Brain microvascular endothelial cell (primary cell): ENCODE measurements around the gene SMG6.

Experiments
- DNase-seq: peaks from one replicate; pipeline ENCODE4 v3.0.0-alpha.2; 2020
- H3K27ac ChIP-seq: fragments of 250-450 bp; sonication (Bioruptor Pico); 2 replicates; pipeline ENCODE4 v1.5.1; 2020; ENCODE audit warnings: mild to moderate bottlenecking, moderate library complexity
- H3K27me3 ChIP-seq: fragments of 250-450 bp; sonication (Bioruptor Pico); replicated peaks from 2 replicates; pipeline ENCODE4 v1.5.1; 2020; ENCODE audit warnings: mild to moderate bottlenecking
- H3K36me3 ChIP-seq: fragments of 250-450 bp; sonication (Bioruptor Pico); replicated peaks from 2 replicates; pipeline ENCODE4 v1.5.1; 2020; ENCODE audit warnings: mild to moderate bottlenecking
- H3K4me3 ChIP-seq: 2 replicates; pipeline ENCODE4 v1.5.1; 2011; ENCODE audit warnings: low read depth, mild to moderate bottlenecking, control low read depth, low read length, moderate library complexity
- in situ Hi-C: cut with HindIII; loops from 2 replicates; pipeline ENCODE4 v1.10.0; 2017; ENCODE audit warnings: low sequenced_read_pairs, low pct_ligation_motif_present
- TF ChIP-seq, protein P1 (sequence below): IDR thresholded peaks from 2 replicates; pipeline ENCODE4 v1.5.1; 2011; ENCODE audit warnings: low read depth, mild to moderate bottlenecking, moderate library complexity, low read length, control low read depth, inconsistent platforms; ENCODE audit errors: missing control alignments

Gene SMG6

DNA sequence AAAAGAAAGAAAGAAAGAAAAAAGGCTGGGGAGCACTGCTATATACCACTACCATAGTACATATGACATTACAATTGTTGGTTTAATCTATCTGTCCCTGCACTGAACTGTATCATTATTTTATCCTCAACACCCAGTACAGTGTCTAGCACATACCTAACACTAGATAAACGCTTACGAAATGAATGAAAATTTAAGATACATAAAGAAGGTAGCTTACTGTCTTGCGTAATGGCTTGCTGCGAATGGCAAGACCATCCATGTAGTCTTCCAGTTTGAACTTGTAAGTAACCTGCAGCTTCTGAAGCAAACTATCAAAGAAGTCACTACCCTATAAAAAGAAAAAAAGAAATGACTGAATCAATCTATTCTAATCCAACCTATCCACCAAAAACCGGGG, 6.6 kb downstream of the SMG6 start:
- TF ChIP-seq, protein P1, sequence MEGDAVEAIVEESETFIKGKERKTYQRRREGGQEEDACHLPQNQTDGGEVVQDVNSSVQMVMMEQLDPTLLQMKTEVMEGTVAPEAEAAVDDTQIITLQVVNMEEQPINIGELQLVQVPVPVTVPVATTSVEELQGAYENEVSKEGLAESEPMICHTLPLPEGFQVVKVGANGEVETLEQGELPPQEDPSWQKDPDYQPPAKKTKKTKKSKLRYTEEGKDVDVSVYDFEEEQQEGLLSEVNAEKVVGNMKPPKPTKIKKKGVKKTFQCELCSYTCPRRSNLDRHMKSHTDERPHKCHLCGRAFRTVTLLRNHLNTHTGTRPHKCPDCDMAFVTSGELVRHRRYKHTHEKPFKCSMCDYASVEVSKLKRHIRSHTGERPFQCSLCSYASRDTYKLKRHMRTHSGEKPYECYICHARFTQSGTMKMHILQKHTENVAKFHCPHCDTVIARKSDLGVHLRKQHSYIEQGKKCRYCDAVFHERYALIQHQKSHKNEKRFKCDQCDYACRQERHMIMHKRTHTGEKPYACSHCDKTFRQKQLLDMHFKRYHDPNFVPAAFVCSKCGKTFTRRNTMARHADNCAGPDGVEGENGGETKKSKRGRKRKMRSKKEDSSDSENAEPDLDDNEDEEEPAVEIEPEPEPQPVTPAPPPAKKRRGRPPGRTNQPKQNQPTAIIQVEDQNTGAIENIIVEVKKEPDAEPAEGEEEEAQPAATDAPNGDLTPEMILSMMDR: no peak
- H3K4me3 ChIP-seq: no peak overlapping the region
- no peaks in the 10 kb centered on the region for H3K27me3 ChIP-seq
- no peak overlapping the region for H3K27ac ChIP-seq
- in situ Hi-C loops: no loop called here
- H3K36me3 ChIP-seq: peaks cover 37% of the 10 kb centered on the region
- no peak for DNase-seq

DNA sequence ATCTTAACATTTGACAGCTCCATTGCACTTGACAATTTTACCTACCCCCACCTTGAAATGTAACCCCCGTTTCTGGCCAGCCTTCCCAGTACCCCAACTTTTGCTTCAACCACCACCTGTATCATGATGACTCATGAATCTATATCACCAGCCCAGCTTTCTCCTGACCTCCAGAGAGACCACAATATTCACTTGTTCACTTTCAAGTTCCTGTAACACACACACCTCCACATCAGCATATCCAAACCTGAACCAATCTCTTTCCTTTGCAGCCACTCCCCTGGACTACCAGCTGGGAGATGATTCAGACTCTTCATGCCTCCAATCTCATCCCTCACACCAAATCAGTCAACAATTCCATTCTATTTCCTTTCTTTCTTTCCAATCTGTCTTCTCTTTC, 8.0 kb downstream of the SMG6 start:
- in situ Hi-C loops: no loop called here
- Histone ChIP-seq H3K4me3 (no peak overlapping the region), H3K36me3 (peaks cover 40% of the 10 kb centered on the region), H3K27me3 (no peaks in the 10 kb centered on the region), H3K27ac (no peak overlapping the region)
- TF ChIP-seq, protein P1: no peak
- DNase-seq: no peak

DNA sequence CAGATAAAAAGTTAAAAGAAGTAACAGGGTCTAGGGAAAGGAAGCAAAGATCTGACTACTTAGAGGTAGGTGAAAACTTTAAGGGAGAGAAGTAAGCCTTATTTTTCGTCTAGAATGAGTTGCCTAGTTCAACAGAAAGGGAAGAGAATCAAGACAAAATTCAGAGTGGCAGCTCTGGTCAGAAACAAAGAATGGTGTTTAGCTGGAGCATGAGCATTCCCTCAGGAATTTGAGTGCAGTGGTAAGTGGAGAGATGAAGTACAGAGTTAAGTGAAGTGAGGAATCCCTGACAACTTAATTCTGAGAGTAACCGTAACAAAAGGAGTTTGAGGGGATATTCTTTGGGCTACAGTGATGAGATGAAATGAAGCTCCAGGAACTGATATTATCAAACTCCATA, 11.5 kb downstream of the SMG6 start:
- in situ Hi-C loops: no loop called here
- no peak overlapping the region for H3K4me3 ChIP-seq
- H3K27me3 ChIP-seq: no peaks in the 10 kb centered on the region
- TF ChIP-seq, protein P1: no peak
- no peak overlapping the region for H3K27ac ChIP-seq
- peak; percentile 16 for DNase-seq
- H3K36me3 ChIP-seq: peaks cover 39% of the 10 kb centered on the region

DNA sequence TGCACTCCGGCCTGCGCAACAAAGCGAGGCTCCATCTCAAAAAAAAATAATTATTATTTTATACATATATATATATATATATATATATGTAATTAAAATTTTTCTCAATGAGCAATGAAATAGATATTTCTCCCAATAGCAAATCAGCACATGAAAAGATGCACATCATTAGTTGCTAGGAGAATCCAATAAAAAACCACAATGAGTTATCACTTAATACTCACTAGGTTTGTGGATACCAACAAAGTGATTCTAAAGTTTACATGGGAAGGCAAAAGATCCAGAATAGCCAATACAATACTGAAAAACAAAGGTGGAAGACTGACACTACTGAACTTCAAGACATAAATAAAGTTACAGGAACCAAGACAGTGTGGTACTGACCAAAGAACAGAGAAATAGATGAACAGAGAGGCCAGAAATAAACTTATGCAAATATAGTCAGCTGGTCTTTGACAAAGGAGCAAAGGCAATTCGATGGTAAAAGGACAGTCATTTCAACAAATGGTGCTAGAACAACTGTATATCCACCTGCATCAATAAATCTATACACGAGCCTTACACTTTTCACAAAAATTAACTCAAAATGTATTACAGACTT, 13.6 kb downstream of the SMG6 start:
- in situ Hi-C loops: no loop called here
- peaks cover 32% of the 10 kb centered on the region for H3K36me3 ChIP-seq
- TF ChIP-seq, protein P1: no peak

DNA sequence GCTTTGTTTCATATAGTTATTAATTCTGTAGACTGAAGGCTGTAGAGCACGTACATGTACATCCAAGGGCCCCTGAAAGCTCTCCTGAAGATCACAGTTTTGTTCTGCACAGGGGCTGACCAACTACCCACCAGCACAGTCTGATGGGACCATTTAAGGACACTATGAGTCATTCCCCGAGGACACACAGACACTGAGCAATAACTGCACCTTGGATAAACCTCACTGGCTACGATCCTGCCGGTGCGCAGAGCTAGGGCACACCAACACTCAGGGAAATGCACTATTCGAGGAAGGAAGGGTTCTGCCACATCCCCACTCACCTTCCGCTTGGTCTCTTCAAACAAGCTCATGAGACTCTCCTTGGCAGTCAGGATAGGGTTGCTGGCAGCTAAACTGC, 20.3 kb downstream of the SMG6 start:
- peaks cover 53% of the 10 kb centered on the region for H3K36me3 ChIP-seq

More for the DNA sequence above, 13.6 kb downstream of the SMG6 start:
- DNase-seq: no peak
- H3K27me3 ChIP-seq: no peaks in the 10 kb centered on the region
- H3K27ac ChIP-seq: no peak overlapping the region
- no peak overlapping the region for H3K4me3 ChIP-seq

More for the DNA sequence above, 20.3 kb downstream of the SMG6 start:
- H3K4me3 ChIP-seq: no peak overlapping the region
- DNase-seq: no peak
- H3K27me3 ChIP-seq: no peaks in the 10 kb centered on the region
- TF ChIP-seq, protein P1: no peak
- H3K27ac ChIP-seq: no peak overlapping the region
- in situ Hi-C loops: no loop called here
